HL-60 (cell line): Measurements from ENCODE around the gene LPAR2.

Experiments
- GABPA ChIP-seq: IDR thresholded peaks from 2 replicates; pipeline ENCODE4 v1.6.1; 2012; ENCODE audit warnings: low read depth
- POLR2AphosphoS5 ChIP-seq: IDR thresholded peaks from 2 replicates; pipeline ENCODE4 v1.6.1; 2012; ENCODE audit warnings: low read depth
- TF ChIP-seq, protein P1 (sequence below): IDR thresholded peaks from one replicate; pipeline ENCODE4 v1.5.1; 2011; ENCODE audit warnings: low read length, control low read depth, inconsistent platforms; ENCODE audit not compliant: insufficient read depth
- TF ChIP-seq, protein P2 (sequence below): IDR thresholded peaks from 2 replicates; pipeline ENCODE4 v1.6.1; 2012; ENCODE audit warnings: low read depth; ENCODE audit not compliant: insufficient replicate concordance

DNA sequence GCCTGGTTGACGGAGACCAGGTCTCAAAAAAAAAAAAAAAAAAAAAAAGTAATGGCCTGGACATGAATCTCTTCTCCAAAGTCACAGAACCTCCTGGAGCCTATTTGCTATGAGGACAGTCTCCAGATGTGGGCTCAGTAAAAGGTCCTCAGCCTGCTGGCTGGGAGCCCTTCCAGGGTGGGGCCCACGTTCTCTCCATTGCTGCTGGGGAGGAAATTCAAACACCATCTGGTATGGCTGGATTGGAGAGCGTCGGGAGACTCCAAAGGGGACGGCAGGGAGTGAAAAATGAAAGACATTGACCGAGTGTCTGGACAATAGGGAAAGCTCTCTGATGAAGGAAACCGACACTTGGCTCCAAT is 8.2 kb downstream of the LPAR2 start:
- no peak for TF ChIP-seq POLR2AphosphoS5
- TF ChIP-seq, protein P1, sequence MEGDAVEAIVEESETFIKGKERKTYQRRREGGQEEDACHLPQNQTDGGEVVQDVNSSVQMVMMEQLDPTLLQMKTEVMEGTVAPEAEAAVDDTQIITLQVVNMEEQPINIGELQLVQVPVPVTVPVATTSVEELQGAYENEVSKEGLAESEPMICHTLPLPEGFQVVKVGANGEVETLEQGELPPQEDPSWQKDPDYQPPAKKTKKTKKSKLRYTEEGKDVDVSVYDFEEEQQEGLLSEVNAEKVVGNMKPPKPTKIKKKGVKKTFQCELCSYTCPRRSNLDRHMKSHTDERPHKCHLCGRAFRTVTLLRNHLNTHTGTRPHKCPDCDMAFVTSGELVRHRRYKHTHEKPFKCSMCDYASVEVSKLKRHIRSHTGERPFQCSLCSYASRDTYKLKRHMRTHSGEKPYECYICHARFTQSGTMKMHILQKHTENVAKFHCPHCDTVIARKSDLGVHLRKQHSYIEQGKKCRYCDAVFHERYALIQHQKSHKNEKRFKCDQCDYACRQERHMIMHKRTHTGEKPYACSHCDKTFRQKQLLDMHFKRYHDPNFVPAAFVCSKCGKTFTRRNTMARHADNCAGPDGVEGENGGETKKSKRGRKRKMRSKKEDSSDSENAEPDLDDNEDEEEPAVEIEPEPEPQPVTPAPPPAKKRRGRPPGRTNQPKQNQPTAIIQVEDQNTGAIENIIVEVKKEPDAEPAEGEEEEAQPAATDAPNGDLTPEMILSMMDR: no peak
- TF ChIP-seq, protein P2, sequence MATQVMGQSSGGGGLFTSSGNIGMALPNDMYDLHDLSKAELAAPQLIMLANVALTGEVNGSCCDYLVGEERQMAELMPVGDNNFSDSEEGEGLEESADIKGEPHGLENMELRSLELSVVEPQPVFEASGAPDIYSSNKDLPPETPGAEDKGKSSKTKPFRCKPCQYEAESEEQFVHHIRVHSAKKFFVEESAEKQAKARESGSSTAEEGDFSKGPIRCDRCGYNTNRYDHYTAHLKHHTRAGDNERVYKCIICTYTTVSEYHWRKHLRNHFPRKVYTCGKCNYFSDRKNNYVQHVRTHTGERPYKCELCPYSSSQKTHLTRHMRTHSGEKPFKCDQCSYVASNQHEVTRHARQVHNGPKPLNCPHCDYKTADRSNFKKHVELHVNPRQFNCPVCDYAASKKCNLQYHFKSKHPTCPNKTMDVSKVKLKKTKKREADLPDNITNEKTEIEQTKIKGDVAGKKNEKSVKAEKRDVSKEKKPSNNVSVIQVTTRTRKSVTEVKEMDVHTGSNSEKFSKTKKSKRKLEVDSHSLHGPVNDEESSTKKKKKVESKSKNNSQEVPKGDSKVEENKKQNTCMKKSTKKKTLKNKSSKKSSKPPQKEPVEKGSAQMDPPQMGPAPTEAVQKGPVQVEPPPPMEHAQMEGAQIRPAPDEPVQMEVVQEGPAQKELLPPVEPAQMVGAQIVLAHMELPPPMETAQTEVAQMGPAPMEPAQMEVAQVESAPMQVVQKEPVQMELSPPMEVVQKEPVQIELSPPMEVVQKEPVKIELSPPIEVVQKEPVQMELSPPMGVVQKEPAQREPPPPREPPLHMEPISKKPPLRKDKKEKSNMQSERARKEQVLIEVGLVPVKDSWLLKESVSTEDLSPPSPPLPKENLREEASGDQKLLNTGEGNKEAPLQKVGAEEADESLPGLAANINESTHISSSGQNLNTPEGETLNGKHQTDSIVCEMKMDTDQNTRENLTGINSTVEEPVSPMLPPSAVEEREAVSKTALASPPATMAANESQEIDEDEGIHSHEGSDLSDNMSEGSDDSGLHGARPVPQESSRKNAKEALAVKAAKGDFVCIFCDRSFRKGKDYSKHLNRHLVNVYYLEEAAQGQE: no peak
- no peak for TF ChIP-seq GABPA
